Activated gamma-delta T cell treated with anti-CD3 and anti-CD28 coated beads, Interleukin-2, amount 50 U/mL, for 16 hours (primary cell): Measurements from ENCODE around the gene RIOK1.

Source experiments
- DNase-seq: peaks from one replicate; pipeline ENCODE4 v3.0.0-alpha.2; 2020; ENCODE audit warnings: low read depth

Gene RIOK1

GRCh38 chr6:7409740-7410139, 20.1 kb downstream of the RIOK1 start:
- no peak for DNase-seq

GRCh38 chr6:7410851-7411250, 21.2 kb downstream of the RIOK1 start:
- no peak for DNase-seq

GRCh38 chr6:7411328-7411727, 21.7 kb downstream of the RIOK1 start:
- no peak for DNase-seq

- no peak for DNase-seq
Observed at GRCh38 chr6:7413151-7413823, 23.7 kb downstream of the RIOK1 start.

GRCh38 chr6:7414811-7415210, 25.2 kb downstream of the RIOK1 start:
- DNase-seq, result no peak

GRCh38 chr6:7417684-7418083, 28.1 kb downstream of the RIOK1 start:
- no peak for DNase-seq

GRCh38 chr6:7418238-7418905, 28.8 kb downstream of the RIOK1 start:
- DNase-seq, result no peak

DNA sequence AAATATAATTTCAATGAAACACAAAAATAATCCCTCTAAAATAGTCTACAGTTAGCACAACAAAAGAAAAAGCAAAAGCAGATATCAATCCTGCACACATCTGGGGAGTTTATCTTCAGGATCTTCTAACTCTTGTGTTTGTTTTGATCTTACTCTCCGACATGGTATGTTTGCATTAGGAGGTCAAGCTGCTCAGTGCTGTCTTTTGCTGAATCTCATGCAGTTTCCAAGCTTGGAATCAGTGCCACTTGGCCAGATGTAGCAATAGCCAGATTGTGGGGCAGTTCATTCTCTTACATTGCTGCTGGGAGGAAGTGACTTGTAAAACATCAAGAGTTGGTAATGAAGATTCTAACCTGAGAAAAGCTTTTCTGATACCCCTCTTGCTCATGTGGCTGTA, 29.5 kb downstream of the RIOK1 start:
- no peak for DNase-seq

DNA sequence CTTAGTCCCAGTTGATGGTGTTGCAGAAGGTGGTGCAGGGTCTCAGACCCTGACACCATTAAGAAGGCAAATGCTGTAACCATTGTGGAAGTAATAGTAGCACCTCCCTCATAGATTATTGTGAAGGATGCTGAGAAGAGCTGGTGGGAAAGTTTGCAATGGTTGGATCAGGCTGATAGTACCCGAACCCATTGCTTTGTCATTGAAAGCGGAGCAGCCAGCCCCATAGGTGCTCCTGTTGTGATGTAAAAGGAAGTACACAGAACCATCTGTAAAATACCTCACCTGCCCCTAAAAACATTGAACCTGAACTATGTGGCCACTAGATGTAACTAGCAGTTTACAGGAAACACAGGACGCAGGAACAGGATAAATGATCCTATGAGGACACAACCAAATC, 31.5 kb downstream of the RIOK1 start:
- no peak for DNase-seq

DNA sequence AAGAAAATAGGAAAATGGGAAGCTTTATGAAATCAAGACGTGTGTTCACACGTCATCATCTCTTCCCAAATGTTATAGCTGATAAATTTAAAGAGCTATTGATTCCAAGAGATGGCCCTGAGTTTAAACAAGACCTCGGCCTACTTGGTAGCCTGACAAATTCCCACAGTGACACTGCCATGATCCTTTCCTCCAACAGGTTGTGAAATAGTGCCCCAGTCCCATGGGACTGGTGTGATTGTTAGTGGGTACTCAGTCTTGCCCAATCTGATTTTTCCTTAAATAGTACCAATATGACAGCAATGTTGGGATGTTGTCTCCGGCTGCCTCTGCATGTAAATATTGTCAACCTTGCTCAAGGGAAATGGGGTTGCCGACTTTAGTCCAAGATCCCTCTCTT, 34.5 kb downstream of the RIOK1 start:
- no peak for DNase-seq

DNA sequence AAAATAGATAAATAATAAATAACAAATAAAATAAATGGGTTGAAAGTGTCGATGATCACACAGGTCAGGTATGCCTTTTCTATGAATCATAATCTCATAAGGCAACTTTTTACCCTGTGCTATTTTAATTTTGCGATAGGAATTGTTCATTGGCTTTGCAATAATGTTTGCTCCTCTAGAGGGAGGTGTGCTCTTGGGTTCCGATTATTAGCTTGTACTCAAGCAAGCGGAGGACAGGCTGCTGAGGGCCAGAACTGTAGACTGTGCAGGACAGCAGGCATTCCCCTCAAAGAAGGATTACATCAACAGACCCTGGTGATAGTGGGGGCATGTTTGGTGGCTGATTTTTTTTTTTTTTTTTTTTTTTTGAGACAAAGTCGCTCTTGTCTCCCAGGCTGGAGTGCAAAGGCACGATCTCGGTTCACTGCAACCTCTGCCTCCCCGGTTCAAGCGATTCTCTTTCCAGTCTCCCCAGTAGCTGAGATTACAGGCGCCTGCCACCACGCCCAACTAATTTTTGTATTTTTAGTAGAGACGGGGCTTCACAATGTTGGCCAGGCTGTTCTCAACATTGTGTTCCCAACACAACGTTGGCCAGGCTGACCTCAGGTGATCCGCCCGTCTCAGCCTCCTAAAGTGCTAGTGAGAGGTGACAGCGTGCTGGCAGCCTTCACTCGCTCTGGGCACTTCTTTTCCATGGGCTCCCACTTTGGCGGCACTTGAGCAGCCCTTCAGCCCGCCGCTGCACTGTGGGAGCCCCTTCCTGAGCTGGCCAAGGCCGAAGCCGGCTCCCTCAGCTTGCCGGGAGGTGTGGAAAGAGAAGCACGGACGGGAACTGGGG, 35.6 kb downstream of the RIOK1 start:
- no peak for DNase-seq

GRCh38 chr6:7425808-7426190, 36.2 kb downstream of the RIOK1 start:
- DNase-seq, result no peak

DNA sequence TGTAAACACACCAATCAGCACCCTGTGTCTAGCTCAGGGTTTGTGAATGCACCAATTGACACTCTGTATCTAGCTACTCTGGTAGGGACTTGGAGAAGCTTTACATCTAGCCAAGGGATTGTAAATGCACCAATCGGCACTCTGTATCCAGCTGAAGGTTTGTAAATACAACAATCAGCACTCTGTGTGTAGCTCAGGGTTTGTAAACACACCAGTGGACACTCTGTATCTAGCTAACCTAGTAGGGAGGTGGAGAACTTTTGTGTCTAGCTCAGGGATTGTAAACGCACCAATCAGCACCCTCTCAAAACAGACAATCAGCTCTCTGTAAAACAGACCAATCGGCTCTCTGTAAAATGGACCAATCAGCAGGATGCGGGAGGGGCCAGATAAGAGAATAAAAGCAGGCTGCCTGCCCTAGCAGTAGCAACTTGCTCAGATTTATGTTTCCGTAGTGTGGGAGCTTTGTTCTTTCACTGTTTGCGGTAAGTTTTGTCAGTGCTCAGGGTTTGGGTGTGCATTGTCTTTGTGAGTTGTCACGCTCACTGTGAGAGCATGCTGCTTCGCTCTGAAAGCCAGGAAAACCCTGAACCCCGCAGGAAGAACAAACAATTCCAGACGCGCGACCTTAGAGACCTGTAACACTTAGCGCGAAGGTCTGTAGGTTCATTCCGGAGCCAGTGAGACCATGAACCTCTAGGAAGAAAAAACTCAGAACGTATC, 37.0 kb downstream of the RIOK1 start:
- no peak for DNase-seq

DNA sequence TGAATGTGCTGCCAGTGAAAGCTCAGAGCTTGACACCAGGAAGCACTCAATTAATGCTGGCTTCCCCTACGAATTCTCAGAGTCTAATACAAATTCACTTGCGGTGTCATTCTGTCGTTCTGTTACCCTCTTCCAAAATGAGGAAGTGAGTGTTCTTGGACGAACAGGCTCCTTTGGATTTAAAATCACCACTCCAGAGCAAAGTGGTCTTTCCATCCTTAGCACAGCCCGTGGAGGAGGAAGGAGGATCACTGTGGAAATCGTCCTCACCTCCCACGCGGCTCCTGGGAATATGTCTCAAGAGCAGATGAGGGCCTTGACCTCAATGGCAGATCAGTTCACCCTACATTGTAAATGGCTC, 41.7 kb downstream of the RIOK1 start:
- DNase-seq, result no peak

GRCh38 chr6:7431674-7432390, 42.2 kb downstream of the RIOK1 start:
- no peak for DNase-seq

DNA sequence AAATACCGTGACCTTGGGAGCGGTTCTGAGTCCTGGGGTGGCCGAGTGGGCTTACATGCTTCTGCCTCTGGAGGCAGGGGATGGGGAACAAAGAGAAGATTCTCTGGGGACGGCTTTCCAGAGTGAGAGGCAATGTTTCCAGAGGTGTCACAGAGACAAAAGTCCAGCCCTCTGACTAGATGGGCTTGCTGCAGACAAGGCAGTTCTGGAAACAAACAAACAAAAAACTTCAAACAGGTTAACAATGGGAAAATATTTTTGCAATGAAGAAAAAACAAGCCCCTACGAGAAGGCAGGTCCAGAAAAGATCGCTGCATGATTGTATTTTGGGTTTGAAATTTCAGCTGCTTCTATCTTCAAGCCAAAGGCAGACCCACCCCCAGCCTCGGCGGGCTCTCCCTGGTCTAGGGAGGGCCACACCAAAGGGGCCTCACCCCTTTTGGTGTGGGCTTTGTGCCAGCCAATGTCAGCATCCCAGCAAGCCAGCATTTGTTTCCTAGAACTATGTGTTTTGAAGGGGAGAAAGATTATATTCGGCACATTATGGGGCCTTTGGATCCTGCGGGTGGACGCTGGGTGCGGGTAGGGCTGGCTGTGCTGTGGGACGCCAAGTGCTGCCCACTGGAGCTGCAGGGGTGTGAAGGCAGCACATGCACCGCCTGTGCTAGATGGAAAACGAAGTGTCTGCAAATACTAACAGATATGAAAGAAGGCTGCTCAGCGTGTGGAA, 42.9 kb downstream of the RIOK1 start:
- DNase-seq, result no peak

DNA sequence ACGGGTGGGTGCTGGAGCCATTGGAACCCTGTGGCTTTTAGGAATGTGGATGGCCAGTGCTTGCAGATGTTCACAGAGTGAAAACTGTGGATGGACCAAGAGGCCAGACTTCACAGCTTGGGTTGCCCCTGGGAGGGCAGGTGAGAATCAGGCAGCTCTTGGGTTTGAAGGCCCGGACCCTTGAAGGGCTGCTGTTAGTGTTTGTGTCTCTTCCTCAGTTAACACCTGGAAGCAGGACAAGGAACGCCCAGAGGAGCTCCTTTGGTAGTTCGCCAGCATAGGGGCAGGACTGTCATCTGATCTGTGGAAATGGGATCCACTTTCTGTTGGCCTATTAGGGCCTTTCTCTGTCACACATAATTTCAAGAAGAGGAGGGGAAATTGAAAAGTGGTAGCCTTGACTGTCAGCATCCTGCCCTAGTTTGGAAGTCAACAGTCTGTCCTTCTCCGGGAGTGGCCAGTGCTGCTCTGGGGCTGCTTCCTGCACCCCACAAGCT, 43.6 kb downstream of the RIOK1 start:
- no peak for DNase-seq

DNA sequence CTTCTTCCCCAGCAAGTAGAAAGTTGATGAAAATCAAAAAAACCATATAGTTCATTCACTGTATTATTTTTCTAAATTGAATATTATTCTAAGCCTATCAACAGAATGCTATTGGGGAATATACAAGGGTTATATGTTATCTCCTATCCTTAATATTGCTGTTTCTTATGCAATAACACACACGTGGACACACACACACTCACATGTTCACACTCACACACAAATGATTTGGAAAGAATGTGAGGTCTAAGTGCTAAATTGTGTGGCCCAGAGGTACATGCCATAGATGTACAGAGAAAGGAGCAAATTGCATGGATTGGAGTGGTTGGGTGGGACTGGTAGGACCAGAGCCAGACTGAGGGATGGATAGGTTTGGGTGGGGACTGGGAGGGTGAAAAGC, 45.1 kb downstream of the RIOK1 start:
- DNase-seq, result no peak

DNA sequence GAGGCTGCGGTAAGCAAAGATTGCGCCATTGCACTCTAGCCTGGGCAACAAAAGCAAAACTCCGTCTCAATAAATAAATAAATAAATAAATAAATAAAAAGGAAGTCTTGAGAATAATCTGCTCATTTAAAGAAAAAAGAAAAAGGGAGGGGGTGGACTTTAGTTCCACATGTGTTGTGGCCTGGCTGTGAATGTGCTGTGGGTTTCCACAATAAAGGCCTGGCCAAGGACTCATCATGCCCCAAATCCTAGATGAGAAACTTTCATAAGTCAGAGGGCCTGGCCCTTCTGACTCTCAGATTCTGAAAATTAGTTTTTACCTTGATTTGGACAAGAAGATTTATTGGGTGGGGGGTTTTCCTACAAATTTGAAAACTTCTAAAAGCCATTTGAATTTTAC, 48.4 kb downstream of the RIOK1 start:
- no peak for DNase-seq

DNA sequence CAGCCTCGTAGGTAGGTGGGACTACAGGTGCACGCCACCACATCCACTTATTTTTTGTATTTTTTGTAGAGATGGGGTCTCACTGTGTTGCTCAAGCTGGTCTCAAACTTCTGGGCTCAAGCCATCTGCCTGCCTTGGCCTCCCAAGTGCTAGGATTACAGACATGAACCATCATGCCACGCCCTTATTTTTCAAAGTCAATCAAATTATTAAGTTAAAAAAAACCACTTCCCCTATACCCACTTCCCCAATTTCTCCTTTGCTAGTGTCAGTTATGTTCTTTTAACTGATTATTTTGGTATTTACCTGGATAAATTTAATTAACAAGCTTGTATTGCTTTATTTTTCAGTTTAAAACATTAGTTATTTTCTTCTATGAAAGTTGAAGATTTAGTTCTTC, 49.6 kb downstream of the RIOK1 start:
- DNase-seq, result no peak

GRCh38 chr6:7440476-7440875, 50.9 kb downstream of the RIOK1 start:
- DNase-seq, result no peak
